ENCODE results near the gene PRDX1. TPM values are rescaled to one million over a fixed set of nuclear protein-coding genes. Genes with fewer than 3 reads are reported as not detected.

The PRDX1 gene
- total RNA-seq, 2 donors from 2014 or later = 64.6 to 103 TPM

GRCh38 chr1:45510036-45510971, 11.4 kb downstream of the PRDX1 start:
- H3K27ac ChIP-seq = no peak overlapping the region
- no peaks in the 10 kb centered on the region for H3K4me1 ChIP-seq
- ATAC-seq (no peak), DNase-seq (no peak)
- intact Hi-C loops (cut with DNase I) = loop anchor here (5.0 kb wide), 1 partner anchor 57 kb away; no protein-coding TSS in a partner anchor
- no peak overlapping the region for H3K4me3 ChIP-seq
- H3K27me3 ChIP-seq = no peaks in the 10 kb centered on the region
- H3K36me3 ChIP-seq (replicated peaks in 1 of 2; ENCODE audit: insufficient read depth in 1 of 2, low read depth in 2 of 2) = peaks cover 0 to 16% of the 10 kb centered on the region in 2 donors
- TF ChIP-seq POLR2A (IDR thresholded peaks at IDR 0.05) = no peak
- TF ChIP-seq CTCF (IDR thresholded peaks at IDR 0.05) = no peak
- no peaks in the 10 kb centered on the region for H3K9me3 ChIP-seq
- 64 to 65% methylated on average over 9 of the region's 9 CpGs for WGBS, 2 donors

GRCh38 chr1:45508295-45509151, 13.2 kb downstream of the PRDX1 start:
- Histone ChIP-seq H3K27me3 (no peaks in the 10 kb centered on the region), H3K27ac (no peak overlapping the region), H3K9me3 (no peaks in the 10 kb centered on the region), H3K4me1 (no peaks in the 10 kb centered on the region), H3K4me3 (no peak overlapping the region), H3K36me3 (replicated peaks in 1 of 2; ENCODE audit: insufficient read depth in 1 of 2, low read depth in 2 of 2) (peaks cover 0 to 7% of the 10 kb centered on the region in 2 donors)
- TF ChIP-seq POLR2A (IDR thresholded peaks at IDR 0.05) (no peak), CTCF (IDR thresholded peaks at IDR 0.05) (no peak)
- DNase-seq = no peak
- no peak for ATAC-seq
- intact Hi-C loops (cut with DNase I) = no loop called here
- 71 to 72% methylated on average over 8 to 15 of the region's 15 CpGs for WGBS, 2 donors

- intact Hi-C loops (cut with DNase I) = no loop called here
- 86 to 90% methylated on average over 4 of the region's 4 CpGs for WGBS, 2 donors
- Histone ChIP-seq H3K27ac (no peak overlapping the region), H3K27me3 (no peaks in the 10 kb centered on the region), H3K36me3 (replicated peaks in 1 of 2; ENCODE audit: insufficient read depth in 1 of 2, low read depth in 2 of 2) (peaks cover 0 to 4% of the 10 kb centered on the region in 2 donors), H3K9me3 (no peaks in the 10 kb centered on the region), H3K4me3 (no peak overlapping the region), H3K4me1 (no peaks in the 10 kb centered on the region)
- DNase-seq (no peak), ATAC-seq (no peak)
- TF ChIP-seq CTCF (IDR thresholded peaks at IDR 0.05) (no peak), POLR2A (IDR thresholded peaks at IDR 0.05) (no peak)
Observed at GRCh38 chr1:45507893-45508292, 13.8 kb downstream of the PRDX1 start.

- Histone ChIP-seq H3K4me1 (peaks cover 1% of the 10 kb centered on the region), H3K27me3 (no peaks in the 10 kb centered on the region), H3K9me3 (no peaks in the 10 kb centered on the region), H3K4me3 (no peak overlapping the region), H3K36me3 (replicated peaks in 1 of 2; ENCODE audit: insufficient read depth in 1 of 2, low read depth in 2 of 2) (peaks cover 0 to 4% of the 10 kb centered on the region in 2 donors), H3K27ac (no peak overlapping the region)
- intact Hi-C loops (cut with DNase I) = no loop called here
- ATAC-seq = no peak
- TF ChIP-seq CTCF (IDR thresholded peaks at IDR 0.05) (no peak), POLR2A (IDR thresholded peaks at IDR 0.05) (no peak)
- no peak for DNase-seq
- WGBS, 2 donors = 86 to 93% methylated on average over 4 to 6 of the region's 6 CpGs
Observed at GRCh38 chr1:45507195-45507594, 14.5 kb downstream of the PRDX1 start.
